D721Med (cell line): ENCODE data around the gene BARX2.

Experiments
- DNase-seq: peaks from one replicate; pipeline ENCODE4 v3.0.0; 2011; ENCODE audit warnings: low spot score; ENCODE audit not compliant: insufficient read length
- FAIRE-seq: peaks from 2 replicates; lab custom pipeline; 2011; peaks lifted over from hg19 to GRCh38; lab: Jason Lieb, UNC
- TF ChIP-seq, protein P1 (sequence below): IDR thresholded peaks from 2 replicates; pipeline ENCODE4 v1.5.1; 2012; ENCODE audit warnings: mild to moderate bottlenecking, control low read depth; ENCODE audit not compliant: insufficient read depth; ENCODE audit errors: missing control alignments

The BARX2 gene

DNA sequence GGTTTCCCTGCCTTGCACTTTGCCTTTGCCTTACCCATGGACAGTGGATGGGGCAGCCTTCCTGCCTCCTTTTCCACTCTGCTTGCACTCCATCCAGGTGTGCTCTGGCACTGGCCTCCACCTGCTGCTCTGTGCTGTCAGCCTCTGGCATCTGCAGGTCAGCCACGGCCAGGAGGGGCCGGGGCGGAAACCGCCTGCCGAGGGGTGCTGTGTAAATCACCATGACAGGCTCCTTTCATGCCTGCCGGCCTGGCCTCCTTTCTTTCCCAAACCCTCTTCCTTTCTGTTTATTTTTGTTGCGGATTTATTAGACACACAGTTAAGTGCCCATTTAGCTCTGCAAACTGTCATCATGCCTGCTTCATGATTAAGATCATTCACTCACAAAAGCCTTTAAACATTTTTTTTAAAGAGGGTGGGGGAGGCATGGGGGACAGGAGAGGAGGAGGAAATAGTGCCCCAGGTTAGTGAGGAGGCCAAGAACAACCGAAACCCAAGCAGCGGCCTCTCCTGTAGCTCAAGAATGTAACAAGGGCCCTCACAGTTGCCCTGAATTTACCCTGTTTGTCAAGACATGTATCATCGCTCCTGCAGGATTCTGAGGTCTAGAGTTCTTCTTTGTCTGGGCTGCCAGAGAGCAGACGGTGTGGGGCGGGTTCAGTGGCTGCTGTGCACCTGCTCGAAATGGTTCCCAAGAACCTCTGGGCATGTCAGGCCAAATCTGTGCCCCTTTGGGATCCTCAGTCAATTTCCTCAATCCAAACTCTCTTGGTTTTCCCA lies 83.3 kb downstream of the BARX2 start:
- TF ChIP-seq, protein P1, sequence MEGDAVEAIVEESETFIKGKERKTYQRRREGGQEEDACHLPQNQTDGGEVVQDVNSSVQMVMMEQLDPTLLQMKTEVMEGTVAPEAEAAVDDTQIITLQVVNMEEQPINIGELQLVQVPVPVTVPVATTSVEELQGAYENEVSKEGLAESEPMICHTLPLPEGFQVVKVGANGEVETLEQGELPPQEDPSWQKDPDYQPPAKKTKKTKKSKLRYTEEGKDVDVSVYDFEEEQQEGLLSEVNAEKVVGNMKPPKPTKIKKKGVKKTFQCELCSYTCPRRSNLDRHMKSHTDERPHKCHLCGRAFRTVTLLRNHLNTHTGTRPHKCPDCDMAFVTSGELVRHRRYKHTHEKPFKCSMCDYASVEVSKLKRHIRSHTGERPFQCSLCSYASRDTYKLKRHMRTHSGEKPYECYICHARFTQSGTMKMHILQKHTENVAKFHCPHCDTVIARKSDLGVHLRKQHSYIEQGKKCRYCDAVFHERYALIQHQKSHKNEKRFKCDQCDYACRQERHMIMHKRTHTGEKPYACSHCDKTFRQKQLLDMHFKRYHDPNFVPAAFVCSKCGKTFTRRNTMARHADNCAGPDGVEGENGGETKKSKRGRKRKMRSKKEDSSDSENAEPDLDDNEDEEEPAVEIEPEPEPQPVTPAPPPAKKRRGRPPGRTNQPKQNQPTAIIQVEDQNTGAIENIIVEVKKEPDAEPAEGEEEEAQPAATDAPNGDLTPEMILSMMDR, result no peak
- no peak for FAIRE-seq
- no peak for DNase-seq

DNA sequence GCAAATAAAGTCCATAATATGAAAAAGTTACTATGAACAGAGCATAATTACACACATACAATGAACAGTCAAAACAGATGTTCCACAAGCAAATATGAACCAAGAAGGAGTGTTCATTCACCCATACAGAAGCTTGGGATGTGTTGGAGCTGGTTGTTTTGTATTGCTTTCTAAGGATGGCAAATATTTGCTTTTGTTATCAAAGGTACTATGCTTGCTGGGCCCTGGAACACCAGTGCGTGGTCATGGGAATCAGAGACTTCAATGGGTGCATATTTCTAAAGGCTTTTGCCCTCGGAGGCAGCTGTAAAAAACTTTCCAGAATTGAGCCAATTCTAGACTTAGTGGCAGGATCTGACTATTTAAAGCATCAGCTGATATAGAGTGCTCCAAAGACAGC lies 85.1 kb downstream of the BARX2 start:
- DNase-seq (no peak), FAIRE-seq (no peak)
- TF ChIP-seq, protein P1, result no peak

DNA sequence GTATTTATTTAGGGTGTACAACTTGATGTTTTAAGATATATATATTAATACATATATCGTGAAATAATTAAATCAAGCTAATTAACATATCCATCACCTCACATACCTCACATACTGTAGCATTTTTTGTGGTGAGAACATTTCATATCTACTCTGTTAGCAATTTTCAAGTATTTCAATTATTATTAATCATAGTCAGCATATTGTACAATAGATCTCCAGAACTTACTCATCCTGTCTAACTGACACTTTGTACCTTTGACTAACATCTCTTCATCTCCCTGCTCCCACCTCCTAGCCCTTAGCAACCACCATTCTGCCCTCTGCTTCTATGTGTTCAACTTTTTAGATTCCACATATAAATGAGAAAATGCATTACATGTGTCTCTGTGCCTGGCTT lies 108.4 kb downstream of the BARX2 start:
- DNase-seq (no peak), FAIRE-seq (no peak)
- TF ChIP-seq, protein P1, result no peak

DNA sequence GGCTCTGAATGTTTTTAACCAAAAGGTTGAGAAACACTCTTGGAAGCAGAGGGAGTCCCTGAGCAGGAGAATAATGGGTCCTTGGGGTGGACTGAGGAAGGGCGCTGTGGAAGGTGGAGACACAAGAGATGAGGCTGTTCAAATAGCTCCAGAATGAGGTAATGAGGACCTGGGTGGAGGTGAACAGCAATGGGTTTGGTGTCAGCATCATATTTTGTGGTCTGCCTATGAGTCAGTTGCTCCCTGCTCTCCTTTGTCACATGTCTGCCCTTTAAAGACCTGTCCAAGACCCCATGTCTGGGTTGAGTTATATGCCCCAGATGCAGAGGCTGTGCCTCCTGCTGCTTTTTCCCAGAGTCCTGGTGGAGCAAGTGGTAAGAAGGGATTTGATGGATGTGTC lies 113.6 kb downstream of the BARX2 start:
- no peak for FAIRE-seq

DNA sequence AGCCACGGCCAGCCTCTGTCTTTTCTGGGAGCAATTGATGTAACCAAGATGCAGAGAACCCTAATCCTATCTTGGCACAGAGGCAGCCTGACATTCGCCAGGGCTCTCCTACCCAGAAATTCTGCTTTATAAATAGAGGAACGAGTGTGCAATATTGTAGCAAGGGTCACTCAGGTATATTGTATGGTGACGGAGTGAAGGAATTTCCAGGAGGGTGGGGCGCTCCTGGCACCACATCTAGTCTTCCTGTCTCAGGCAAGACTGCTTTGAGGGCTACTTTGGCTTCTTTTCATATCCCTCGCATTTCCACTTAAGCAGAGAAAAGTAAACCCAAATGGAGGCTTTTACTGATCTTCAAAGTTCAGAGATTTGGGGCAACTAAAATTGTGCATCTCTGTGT lies 114.4 kb downstream of the BARX2 start:
- TF ChIP-seq, protein P1, result no peak
- FAIRE-seq (no peak), DNase-seq (no peak)

More for the DNA sequence above, 113.6 kb downstream of the BARX2 start:
- TF ChIP-seq, protein P1, result no peak
- no peak for DNase-seq

DNA sequence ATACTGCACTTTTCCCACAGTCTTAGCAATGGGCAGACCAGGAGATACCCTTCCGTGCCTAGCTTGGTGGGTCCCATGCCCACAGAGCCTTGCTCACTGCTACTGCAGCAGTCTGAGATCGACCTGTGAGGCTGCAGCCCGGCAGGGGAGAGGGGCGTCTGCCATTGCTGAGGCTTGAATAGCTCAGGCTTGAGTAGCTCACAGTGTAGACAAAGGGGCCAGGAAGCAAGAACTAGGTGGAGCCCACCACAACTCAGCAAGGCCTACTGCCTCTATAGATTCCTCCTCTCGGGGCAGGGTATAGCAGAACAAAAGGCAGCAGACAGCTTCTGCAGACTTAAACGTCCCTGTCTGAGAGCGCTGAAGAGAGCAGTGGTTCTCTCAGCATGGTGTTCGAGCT lies 118.1 kb downstream of the BARX2 start:
- TF ChIP-seq, protein P1, result no peak
- DNase-seq (no peak), FAIRE-seq (no peak)
